K562 (cell line): ENCODE data around the gene LSS. TPM values are rescaled to one million over a fixed set of nuclear protein-coding genes. Genes with fewer than 3 reads are reported as not detected.
A peak's percentile ranks its signal among the peaks of the same experiment; 100 is the strongest.

Experiments used
- IFI16 ChIP-seq: fragments of 250-450 bp; sonication (Bioruptor Pico); IDR thresholded peaks from 2 replicates; pipeline ENCODE4 v2.1.2; 2022; ENCODE audit warnings: mild to moderate bottlenecking, inconsistent platforms
- KAT7 ChIP-seq: sonication (generic); formaldehyde crosslinking; IDR thresholded peaks from 2 replicates; pipeline ENCODE4 v1.8.0; 2022; ENCODE audit warnings: missing genetic modification reagents, mild to moderate bottlenecking, borderline replicate concordance
- MEIS2 ChIP-seq: fragments of 450-650 bp; IDR thresholded peaks from 2 replicates; pipeline ENCODE4 v1.6.1; 2014; ENCODE audit warnings: mild to moderate bottlenecking; ENCODE audit not compliant: partially characterized antibody
- NR2C1 ChIP-seq, 2 experiments: fragments of 450-650 bp; IDR thresholded peaks; 2 replicates each; pipeline ENCODE4 v1.6.1; 2017; ENCODE audit warnings: mild to moderate bottlenecking in 2 of 2, antibody characterized with exemption in 1 of 2, inconsistent platforms in 1 of 2, missing compliant biosample characterization in 1 of 2, missing genetic modification characterization in 1 of 2
- TFAP4 ChIP-seq: sonication (generic); formaldehyde crosslinking; IDR thresholded peaks from 2 replicates; pipeline ENCODE4 v1.8.0; 2022; ENCODE audit warnings: missing genetic modification reagents, mild to moderate bottlenecking, moderate library complexity, borderline replicate concordance
- TSHZ1 ChIP-seq: fragments of 250-450 bp; sonication (Bioruptor Pico); IDR thresholded peaks from 2 replicates; pipeline ENCODE4 v1.4.0; 2020; ENCODE audit warnings: mild to moderate bottlenecking, moderate library complexity
- ZNF124 ChIP-seq: sonication (generic); formaldehyde crosslinking; IDR thresholded peaks from 2 replicates; pipeline ENCODE4 v1.8.1; 2022; ENCODE audit warnings: missing genetic modification reagents
- ZNF165 ChIP-seq: fragments of 250-450 bp; sonication (Bioruptor Pico); IDR thresholded peaks from 2 replicates; pipeline ENCODE4 v1.4.0; 2020; ENCODE audit warnings: borderline replicate concordance
- polyA plus RNA-seq, 8 experiments: library from polyadenylated mRNA; depleted of rRNA in 4 of 8; stranded (reverse) in 5 of 8; unstranded in 3 of 8; fragments of >200 nt; fragmentation: Nextera tagmentation in 2 of 8; fragmentation: Illumina TruSeq in 1 of 8; extraction: Ambion mirVana in 2 of 8; extraction: Trizol in 1 of 8; gene quantifications; 2 replicates each; pipeline versions ENCODE4 v1.2.1 to v1.2.3, GENCODE V29; 2011 to 2014; ENCODE audit warnings: inconsistent platforms in 1 of 8, missing spikeins in 1 of 8
- total RNA-seq, 7 experiments: library from RNA; depleted of rRNA in 6 of 7; stranded (reverse); fragments of >200 nt in 6 of 7; fragmentation: Illumina TruSeq in 2 of 7; extraction: Trizol in 2 of 7; gene quantifications; 2 replicates each; pipeline versions ENCODE4 v1.2.1 to v1.2.3, GENCODE V29; 2011 to 2021; ENCODE audit warnings: low replicate concordance in 1 of 7

LSS gene
- total and polyA plus RNA-seq, 9 of the 15 experiments (the other 6 are each of a cell fraction or from before 2014, with no cell fraction given), result 2.2 to 89.5 (median 37.4) TPM

GRCh38 chr21:46189213-46189958 lies 39.2 kb downstream of the LSS start (continued):
- TF ChIP-seq ZNF124 (CRISPR knock-in tag) (no peak), KAT7 (CRISPR knock-in tag) (0 out of 2 replicates have a peak, but pooled peaks have one; percentile 32), TSHZ1 (CRISPR knock-in tag) (no peak), TFAP4 (CRISPR knock-in tag) (peak; percentile 38; the same call in 1 of the 2 replicates), MEIS2 (no peak), NR2C1 (IDR thresholded peaks at IDR 0.05) (no peak), NR2C1 (tag; IDR thresholded peaks at IDR 0.05) (no peak), ZNF165 (CRISPR knock-in tag) (no peak), IFI16 (CRISPR knock-in tag) (no peak)
